MCF 10A (cell line): Measurements from ENCODE around the gene PTH2. TPM values are rescaled to one million over a fixed set of nuclear protein-coding genes. Genes with fewer than 3 reads are reported as not detected.

Experiments
- BruUV-seq: library from RNA; stranded (reverse); fragments of 400-500 nt; replicated peaks from 2 replicates; lab custom pipeline; 2021; lab: Mats Ljungman, UMichigan
- CTCF ChIA-PET: fragments of 300-600 bp; sonication (Branson Sonifier 250); formaldehyde crosslinking; extraction: SDS; loops from one replicate; lab custom pipeline; 2021; ENCODE audit warnings: antibody characterized with exemption, inconsistent platforms; lab: Yijun Ruan, JAX
- POLR2A ChIA-PET: fragments of 300-600, 350-650 bp; sonication (Branson Sonifier 250); formaldehyde crosslinking; extraction: SDS; loops from one replicate; lab custom pipeline; 2020; ENCODE audit warnings: antibody characterized with exemption, inconsistent platforms; lab: Yijun Ruan, JAX
- DNase-seq: peaks from one replicate; pipeline ENCODE4 v3.0.0-alpha.2; 2018; ENCODE audit not compliant: unreplicated experiment
- H3K27ac Mint-ChIP-seq: one replicate; pipeline ENCODE4 v1.8.0; 2022; ENCODE audit warnings: mild to moderate bottlenecking, low read depth, mixed read lengths; ENCODE audit not compliant: unreplicated experiment
- H3K27me3 Mint-ChIP-seq: one replicate; pipeline ENCODE4 v1.8.0; 2022; ENCODE audit warnings: mixed read lengths; ENCODE audit not compliant: insufficient read depth, unreplicated experiment
- H3K36me3 Mint-ChIP-seq: one replicate; pipeline ENCODE4 v1.8.0; 2022; ENCODE audit warnings: mild to moderate bottlenecking, moderate library complexity, mixed read lengths; ENCODE audit not compliant: insufficient read depth, unreplicated experiment
- H3K4me1 Mint-ChIP-seq: one replicate; pipeline ENCODE4 v1.8.0; 2022; ENCODE audit warnings: mixed read lengths; ENCODE audit not compliant: insufficient read depth, unreplicated experiment
- H3K4me3 Mint-ChIP-seq: one replicate; pipeline ENCODE4 v1.8.0; 2022; ENCODE audit warnings: mild to moderate bottlenecking, moderate library complexity, mixed read lengths; ENCODE audit not compliant: unreplicated experiment
- H3K9me3 Mint-ChIP-seq: one replicate; pipeline ENCODE4 v1.8.0; 2022; ENCODE audit warnings: mixed read lengths; ENCODE audit not compliant: unreplicated experiment
- CTCF ChIP-seq: fragments of 200-600 bp; IDR thresholded peaks from one replicate; pipeline ENCODE4 v1.8.0; 2022; ENCODE audit warnings: antibody characterized with exemption, mild to moderate bottlenecking; ENCODE audit not compliant: unreplicated experiment
- intact Hi-C: fragments of 100-400 bp; cut with micrococcal nuclease; formaldehyde crosslinking; loops from 2 replicates; pipeline ENCODE4 v1.14.1; 2022
- total RNA-seq: library from RNA; stranded (reverse); gene quantifications from 2 replicates; pipeline ENCODE4 v1.2.3, GENCODE V29; 2022

The PTH2 gene
- total RNA-seq, 1 experiment from 2014 or later = not detected

GRCh38 chr19:49411681-49412326 is 11.4 kb downstream of the PTH2 start:
- BruUV-seq = no TSS peak
- intact Hi-C loops = no loop called here
- CTCF ChIA-PET = interaction anchor here (0.6 to 1.0 kb wide), 2 partner anchors 20 to 415 kb away, joined by 3 read pairs; no protein-coding TSS in a partner anchor

GRCh38 chr19:49409441-49410029 is 13.7 kb downstream of the PTH2 start:
- no peak for DNase-seq
- POLR2A ChIA-PET = no interaction called here
- intact Hi-C loops = no loop called here
- Mint-ChIP-seq H3K27me3 (peaks cover 12% of the 10 kb centered on the region), H3K27ac (no peak overlapping the region), H3K4me3 (no peak overlapping the region), H3K9me3 (no peaks in the 10 kb centered on the region), H3K36me3 (no peaks in the 10 kb centered on the region), H3K4me1 (no peaks in the 10 kb centered on the region)
- no TSS peak for BruUV-seq
- CTCF ChIA-PET = interaction anchor here (0.6 kb wide), 1 partner anchor 15 kb away, joined by 4 read pairs; no protein-coding TSS in a partner anchor
- TF ChIP-seq CTCF = no peak

More at GRCh38 chr19:49411681-49412326, 11.4 kb downstream of the PTH2 start:
- H3K27ac Mint-ChIP-seq = no peak overlapping the region
- H3K4me1 Mint-ChIP-seq = no peaks in the 10 kb centered on the region
- H3K9me3 Mint-ChIP-seq = no peaks in the 10 kb centered on the region
- DNase-seq = no peak
- peaks cover 12% of the 10 kb centered on the region for H3K27me3 Mint-ChIP-seq
- H3K36me3 Mint-ChIP-seq = no peaks in the 10 kb centered on the region
- POLR2A ChIA-PET = no interaction called here
- no peak for TF ChIP-seq CTCF
- H3K4me3 Mint-ChIP-seq = no peak overlapping the region

GRCh38 chr19:49408816-49409440 is 14.3 kb downstream of the PTH2 start:
- intact Hi-C loops = no loop called here
- H3K27ac Mint-ChIP-seq = no peak overlapping the region
- peaks cover 12% of the 10 kb centered on the region for H3K27me3 Mint-ChIP-seq
- no peaks in the 10 kb centered on the region for H3K4me1 Mint-ChIP-seq
- H3K9me3 Mint-ChIP-seq = no peaks in the 10 kb centered on the region
- DNase-seq = no peak
- no peak overlapping the region for H3K4me3 Mint-ChIP-seq
- TF ChIP-seq CTCF = no peak
- BruUV-seq = no TSS peak
- CTCF ChIA-PET = interaction anchor here (0.6 kb wide), 1 partner anchor 15 kb away, joined by 4 read pairs; no protein-coding TSS in a partner anchor
- POLR2A ChIA-PET = interaction anchor here (1.6 kb wide), 1 partner anchor 17 kb away, joined by 3 read pairs; no protein-coding TSS in a partner anchor
- no peaks in the 10 kb centered on the region for H3K36me3 Mint-ChIP-seq

- no peak overlapping the region for H3K4me3 Mint-ChIP-seq
- no TSS peak for BruUV-seq
- peaks cover 12% of the 10 kb centered on the region for H3K27me3 Mint-ChIP-seq
- H3K27ac Mint-ChIP-seq = no peak overlapping the region
- intact Hi-C loops = no loop called here
- no peaks in the 10 kb centered on the region for H3K9me3 Mint-ChIP-seq
- DNase-seq = no peak
- no peaks in the 10 kb centered on the region for H3K36me3 Mint-ChIP-seq
- ChIA-PET POLR2A (interaction anchor here (0.6 to 1.6 kb wide), 2 partner anchors 16 to 45 kb away, joined by 3 to 4 read pairs; partner anchors contain the start of gene TEAD2), CTCF (interaction anchor here (1.5 kb wide), 1 partner anchor 9 kb away, joined by 3 read pairs; no protein-coding TSS in a partner anchor)
- no peak for TF ChIP-seq CTCF
- no peaks in the 10 kb centered on the region for H3K4me1 Mint-ChIP-seq
These were observed 15.7 kb downstream of the PTH2 start for GRCh38 chr19:49407482-49408015.
